ENCODE measurements around the gene YBX2. TPM values are rescaled to one million over a fixed set of nuclear protein-coding genes. Genes with fewer than 3 reads are reported as not detected.

The YBX2 gene
- total RNA-seq, 3 donors from 2014 or later = 2.6 to 3.0 (median 2.9) TPM

DNA sequence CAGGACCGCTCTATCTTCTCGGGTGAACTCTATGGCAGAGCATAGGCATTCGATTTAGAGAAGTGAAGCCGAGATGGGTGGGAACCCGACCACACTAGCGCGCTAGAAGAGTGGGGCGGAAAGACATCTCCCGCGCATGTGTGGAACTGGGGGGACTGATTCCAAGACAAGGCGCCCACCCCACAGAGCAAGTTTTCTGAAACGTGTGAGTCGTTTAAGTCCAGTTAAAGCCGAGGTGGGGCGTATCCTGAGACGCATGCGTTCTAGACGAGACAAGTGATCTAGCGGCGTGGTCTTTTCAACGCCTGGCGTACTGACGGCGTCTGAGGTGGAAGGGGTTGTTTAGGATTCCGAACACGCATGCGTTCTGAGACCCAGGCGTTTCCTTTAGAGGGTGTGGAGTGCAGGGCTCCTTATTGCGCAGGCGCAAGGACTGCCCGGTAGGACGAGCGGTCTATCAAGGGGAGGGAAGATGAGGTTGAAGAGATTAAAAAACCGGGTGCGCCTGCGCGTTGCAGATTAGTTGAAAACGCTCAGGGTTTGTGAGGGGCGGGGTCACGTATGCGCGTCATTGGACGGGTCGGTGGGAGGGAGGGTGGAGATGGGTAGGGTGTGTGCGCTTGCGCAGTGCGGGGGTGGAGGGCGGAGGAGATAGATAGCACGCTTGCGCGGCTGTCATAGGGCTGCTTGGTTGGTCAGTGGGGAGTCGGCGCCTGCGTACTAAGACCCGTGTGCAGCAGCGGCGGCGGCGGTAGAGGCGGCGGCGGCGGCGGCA is 12.7 kb upstream of the YBX2 start, which contains the start of gene EIF5A:
Gene EIF5A (plus strand): TSS at position 718 of the 775 bp plus-strand sequence. CDS start 2,008 bp downstream, outside the sequence.
- Histone ChIP-seq H3K36me3 (no peaks in the 10 kb centered on the region), H3K27ac (peak within 1 kb of the TSS; percentile 98 to 99), H3K4me3 (peak within 1 kb of the TSS; percentile 81 to 98 (median 98)), H3K27me3 (no peaks in the 10 kb centered on the region), H3K4me1 (peaks cover 5 to 19% of the 10 kb centered on the region in 2 donors), H3K9me3 (no peaks in the 10 kb centered on the region)
- intact Hi-C loops (cut with DNase I; ENCODE audit: low total_unique reads) = loop anchor here (2.0 to 5.0 kb wide), 2 partner anchors 44 to 250 kb away; partner anchors contain the start of genes CLDN7 and TNFSF13
- peak; percentile 99 to 100 for DNase-seq (ENCODE audit: low spot score in 2 of 2)
- TF ChIP-seq, protein P1, sequence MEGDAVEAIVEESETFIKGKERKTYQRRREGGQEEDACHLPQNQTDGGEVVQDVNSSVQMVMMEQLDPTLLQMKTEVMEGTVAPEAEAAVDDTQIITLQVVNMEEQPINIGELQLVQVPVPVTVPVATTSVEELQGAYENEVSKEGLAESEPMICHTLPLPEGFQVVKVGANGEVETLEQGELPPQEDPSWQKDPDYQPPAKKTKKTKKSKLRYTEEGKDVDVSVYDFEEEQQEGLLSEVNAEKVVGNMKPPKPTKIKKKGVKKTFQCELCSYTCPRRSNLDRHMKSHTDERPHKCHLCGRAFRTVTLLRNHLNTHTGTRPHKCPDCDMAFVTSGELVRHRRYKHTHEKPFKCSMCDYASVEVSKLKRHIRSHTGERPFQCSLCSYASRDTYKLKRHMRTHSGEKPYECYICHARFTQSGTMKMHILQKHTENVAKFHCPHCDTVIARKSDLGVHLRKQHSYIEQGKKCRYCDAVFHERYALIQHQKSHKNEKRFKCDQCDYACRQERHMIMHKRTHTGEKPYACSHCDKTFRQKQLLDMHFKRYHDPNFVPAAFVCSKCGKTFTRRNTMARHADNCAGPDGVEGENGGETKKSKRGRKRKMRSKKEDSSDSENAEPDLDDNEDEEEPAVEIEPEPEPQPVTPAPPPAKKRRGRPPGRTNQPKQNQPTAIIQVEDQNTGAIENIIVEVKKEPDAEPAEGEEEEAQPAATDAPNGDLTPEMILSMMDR (IDR thresholded peaks at IDR 0.05) = no peak
- TF ChIP-seq POLR2A (IDR thresholded peaks at IDR 0.05) (peak; percentile 64), POLR2AphosphoS5 (IDR thresholded peaks at IDR 0.05) (peak; percentile 72 to 87 (median 78))

DNA sequence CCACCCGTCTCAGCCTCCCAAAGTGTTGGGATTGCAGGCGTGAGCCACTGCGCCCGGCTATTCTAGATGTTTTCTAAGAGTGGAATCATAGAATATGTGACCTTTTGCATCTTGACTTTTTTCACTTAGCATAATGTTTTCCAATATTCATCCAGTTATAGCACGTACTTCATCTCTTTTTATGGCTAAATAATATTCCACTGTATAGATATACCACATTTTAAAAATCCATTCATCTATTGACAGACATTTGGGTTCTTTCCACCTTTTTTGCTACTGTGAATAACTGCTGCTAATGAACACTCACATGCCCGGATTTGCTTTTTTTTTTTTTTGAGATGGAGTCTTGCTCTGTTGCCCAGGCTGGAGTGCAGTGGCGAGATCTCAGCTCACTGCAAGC is 9.7 kb upstream of the YBX2 start:
- no peaks in the 10 kb centered on the region for H3K9me3 ChIP-seq
- no peaks in the 10 kb centered on the region for H3K36me3 ChIP-seq
- intact Hi-C loops (cut with DNase I; ENCODE audit: low total_unique reads) = no loop called here
- H3K4me1 ChIP-seq = peaks cover 0 to 5% of the 10 kb centered on the region in 2 donors
- no peak overlapping the region for H3K4me3 ChIP-seq
- no peak for TF ChIP-seq POLR2AphosphoS5 (IDR thresholded peaks at IDR 0.05)
- H3K27me3 ChIP-seq = no peaks in the 10 kb centered on the region
- no peak for DNase-seq (ENCODE audit: low spot score in 2 of 2)
- H3K27ac ChIP-seq = no peak overlapping the region

DNA sequence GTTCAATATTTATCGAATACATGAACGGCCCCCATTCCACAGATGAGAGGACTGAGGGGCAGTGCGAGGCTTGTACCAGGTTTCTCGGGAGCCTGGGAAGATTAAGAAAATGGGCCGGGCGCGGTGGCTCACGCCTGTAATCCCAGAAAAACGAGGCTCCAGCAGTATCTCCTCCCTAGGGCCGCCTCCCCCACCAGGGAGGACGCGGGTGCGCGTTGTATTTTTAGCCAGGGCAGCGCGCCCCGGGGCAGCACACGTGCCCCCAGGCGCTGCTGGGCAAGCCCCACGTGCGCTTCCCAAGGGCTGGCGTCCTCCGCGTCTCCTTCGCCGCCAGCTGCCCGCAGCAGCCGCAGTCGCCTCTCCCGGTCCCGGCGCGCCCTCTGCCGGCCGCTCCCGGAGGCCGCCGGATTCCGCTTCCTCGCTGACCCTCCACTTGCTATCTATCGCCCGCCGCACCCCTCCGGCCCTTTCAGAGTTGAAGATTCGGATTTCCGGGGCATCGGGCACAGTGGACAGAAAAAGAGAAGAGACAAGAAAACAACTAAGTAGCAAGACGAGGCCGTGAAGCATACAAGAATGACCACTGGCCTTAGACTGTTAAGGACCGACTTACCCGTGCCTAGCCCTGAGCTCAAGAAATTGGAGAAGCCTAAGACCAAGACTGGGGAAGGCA is 1.9 kb upstream of the YBX2 start:
- peak overlapping the region; percentile 12 to 26 for H3K27ac ChIP-seq

DNA sequence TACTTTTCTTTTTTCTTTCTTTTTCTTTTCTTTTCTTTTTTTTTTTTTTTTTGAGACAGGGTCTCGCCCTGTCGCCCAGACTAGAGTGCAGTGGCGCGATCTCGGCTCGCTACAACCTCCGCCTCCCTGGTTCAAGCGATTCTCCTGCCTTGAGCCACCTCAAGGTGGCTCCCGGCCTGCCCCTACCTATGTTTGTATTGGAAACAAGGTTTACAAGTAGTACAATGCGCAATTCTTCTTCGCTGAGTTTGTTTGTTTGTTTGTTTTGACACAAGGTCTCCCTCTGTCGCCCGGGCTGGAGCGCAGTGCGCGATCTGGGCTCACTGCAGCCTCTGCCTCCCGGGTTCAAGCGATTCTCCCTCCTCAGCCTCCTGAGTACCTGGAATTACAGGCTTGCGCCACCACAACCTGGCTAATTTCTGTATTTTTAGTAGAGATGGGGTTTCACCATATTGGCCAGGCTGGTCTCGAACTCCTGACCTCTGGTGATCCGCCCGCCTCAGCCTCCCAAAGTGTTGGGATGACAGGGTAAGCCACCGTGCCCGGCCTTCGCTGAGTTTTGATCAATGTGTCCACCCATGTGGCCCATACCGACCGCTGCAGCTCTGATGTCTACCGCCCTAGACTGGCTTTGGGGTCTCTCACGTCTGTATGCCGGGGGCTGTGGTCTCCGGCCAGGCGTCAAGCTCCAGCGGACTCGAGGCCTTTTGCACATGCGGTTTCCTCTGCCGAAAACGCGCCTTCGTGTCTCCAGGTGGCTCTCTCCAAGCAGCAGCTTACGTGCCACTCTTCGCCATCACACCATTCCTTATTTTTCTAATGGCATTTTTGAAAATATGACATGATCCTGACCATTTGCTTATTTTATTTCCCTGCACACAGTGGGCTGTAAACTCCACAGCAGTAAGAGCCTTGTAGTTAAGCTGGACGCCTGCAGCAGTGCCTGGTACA is 1.1 kb upstream of the YBX2 start:
- H3K27ac ChIP-seq = peak overlapping the region; percentile 26 to 29
- H3K4me1 ChIP-seq = peaks cover 4% of the 10 kb centered on the region in 2 donors
- peak overlapping the region in 2 of 3 donors; percentile 46 to 58 for H3K4me3 ChIP-seq
- intact Hi-C loops (cut with DNase I; ENCODE audit: low total_unique reads) = loop anchor here (2.0 kb wide), 1 partner anchor 15 kb away; the partner anchor contains the start of gene SLC2A4
- no peaks in the 10 kb centered on the region for H3K9me3 ChIP-seq
- H3K36me3 ChIP-seq = no peaks in the 10 kb centered on the region
- no peak for DNase-seq (ENCODE audit: low spot score in 2 of 2)
- TF ChIP-seq POLR2AphosphoS5 (IDR thresholded peaks at IDR 0.05) = no peak
- TF ChIP-seq, protein P1 (IDR thresholded peaks at IDR 0.05) = peak in 1 of 3 donors; percentile 17
- no peak for TF ChIP-seq POLR2A (IDR thresholded peaks at IDR 0.05)
- H3K27me3 ChIP-seq = no peaks in the 10 kb centered on the region

More for the DNA sequence above, 1.9 kb upstream of the YBX2 start:
- Histone ChIP-seq H3K36me3 (no peaks in the 10 kb centered on the region), H3K9me3 (no peaks in the 10 kb centered on the region), H3K4me1 (peaks cover 4% of the 10 kb centered on the region in 2 donors), H3K27me3 (no peaks in the 10 kb centered on the region), H3K4me3 (peak overlapping the region in 2 of 3 donors; percentile 34 to 54)
- peak; percentile 63 to 75 for DNase-seq (ENCODE audit: low spot score in 2 of 2)
- intact Hi-C loops (cut with DNase I; ENCODE audit: low total_unique reads) = no loop called here
- TF ChIP-seq POLR2AphosphoS5 (IDR thresholded peaks at IDR 0.05) (peak; percentile 15 to 59 (median 40)), POLR2A (IDR thresholded peaks at IDR 0.05) (no peak)
- TF ChIP-seq, protein P1 (IDR thresholded peaks at IDR 0.05) = peak; percentile 72 to 96 (median 91)
